AG04449 (cell line): ENCODE results near the gene PLPP3.

Experiments used
- CTCF ChIA-PET: fragments of 350-600 bp; formaldehyde crosslinking; extraction: SDS; loops from one replicate; lab custom pipeline; 2021; ENCODE audit warnings: antibody characterized with exemption; lab: Yijun Ruan, JAX
- POLR2A ChIA-PET: fragments of 400-600, 350-600 bp; formaldehyde crosslinking; extraction: SDS; loops from one replicate; lab custom pipeline; 2020; ENCODE audit warnings: antibody characterized with exemption, inconsistent platforms; lab: Yijun Ruan, JAX
- DNase-seq: peaks from one replicate; pipeline ENCODE4 v3.0.0-alpha.2; 2010; ENCODE audit warnings: low read depth, low spot score
- H3K4me3 ChIP-seq: 2 replicates; pipeline ENCODE4 v1.5.1; 2011; ENCODE audit warnings: low read depth, mild to moderate bottlenecking, control low read depth, low read length
- TF ChIP-seq, protein P1 (sequence below): IDR thresholded peaks from one replicate; pipeline ENCODE4 v1.5.1; 2011; ENCODE audit warnings: mild to moderate bottlenecking, moderate library complexity, low read length, control low read depth, inconsistent platforms; ENCODE audit not compliant: insufficient read depth; ENCODE audit errors: missing control alignments

PLPP3 gene

DNA sequence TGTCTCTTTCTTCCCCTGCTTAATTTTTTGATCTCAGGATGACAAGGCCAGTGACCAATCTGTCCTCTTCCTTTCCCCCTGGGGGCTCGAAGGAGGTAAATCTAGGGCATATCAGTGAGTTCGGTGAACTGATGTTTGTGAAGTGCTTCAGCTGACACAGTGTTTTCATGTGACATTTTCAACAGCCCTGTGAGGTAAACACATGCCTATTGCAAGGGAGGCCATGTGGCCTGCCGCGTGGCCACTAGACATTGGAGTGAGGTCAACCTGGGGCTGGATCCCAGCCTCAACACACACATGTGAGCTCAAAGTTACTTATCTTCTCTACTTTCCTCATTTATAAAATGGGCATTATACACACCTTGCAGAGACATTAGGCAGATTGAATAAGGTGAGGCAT lies 126.3 kb downstream of the PLPP3 start:
- ChIA-PET CTCF (no interaction called here), POLR2A (no interaction called here)
- TF ChIP-seq, protein P1, sequence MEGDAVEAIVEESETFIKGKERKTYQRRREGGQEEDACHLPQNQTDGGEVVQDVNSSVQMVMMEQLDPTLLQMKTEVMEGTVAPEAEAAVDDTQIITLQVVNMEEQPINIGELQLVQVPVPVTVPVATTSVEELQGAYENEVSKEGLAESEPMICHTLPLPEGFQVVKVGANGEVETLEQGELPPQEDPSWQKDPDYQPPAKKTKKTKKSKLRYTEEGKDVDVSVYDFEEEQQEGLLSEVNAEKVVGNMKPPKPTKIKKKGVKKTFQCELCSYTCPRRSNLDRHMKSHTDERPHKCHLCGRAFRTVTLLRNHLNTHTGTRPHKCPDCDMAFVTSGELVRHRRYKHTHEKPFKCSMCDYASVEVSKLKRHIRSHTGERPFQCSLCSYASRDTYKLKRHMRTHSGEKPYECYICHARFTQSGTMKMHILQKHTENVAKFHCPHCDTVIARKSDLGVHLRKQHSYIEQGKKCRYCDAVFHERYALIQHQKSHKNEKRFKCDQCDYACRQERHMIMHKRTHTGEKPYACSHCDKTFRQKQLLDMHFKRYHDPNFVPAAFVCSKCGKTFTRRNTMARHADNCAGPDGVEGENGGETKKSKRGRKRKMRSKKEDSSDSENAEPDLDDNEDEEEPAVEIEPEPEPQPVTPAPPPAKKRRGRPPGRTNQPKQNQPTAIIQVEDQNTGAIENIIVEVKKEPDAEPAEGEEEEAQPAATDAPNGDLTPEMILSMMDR = no peak
- H3K4me3 ChIP-seq = no peak overlapping the region
- DNase-seq = no peak

GRCh38 chr1:56452027-56453011 lies 127.0 kb downstream of the PLPP3 start:
- no peak for DNase-seq
- TF ChIP-seq, protein P1 = no peak
- no peak overlapping the region for H3K4me3 ChIP-seq
- ChIA-PET POLR2A (no interaction called here), CTCF (no interaction called here)

DNA sequence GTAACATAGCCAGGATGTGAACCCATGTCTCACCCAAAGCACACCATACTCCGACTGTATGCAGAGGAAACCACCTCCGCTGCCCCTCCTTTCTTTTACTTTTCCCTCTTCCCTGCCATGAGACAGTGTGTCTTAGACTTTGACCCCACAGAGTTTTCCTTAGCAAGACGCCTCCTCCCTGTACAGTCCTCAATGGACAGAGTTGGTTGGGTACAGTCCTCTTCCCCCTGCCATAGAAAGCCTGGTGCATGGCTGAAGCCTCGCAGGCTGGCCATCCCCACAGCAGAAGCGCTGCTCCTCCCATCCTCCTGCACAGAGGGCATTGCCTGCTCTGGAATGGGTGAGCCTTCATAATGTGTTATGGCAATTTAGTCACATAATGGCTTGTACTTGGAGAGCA lies 127.9 kb downstream of the PLPP3 start:
- DNase-seq = no peak
- CTCF ChIA-PET = no interaction called here
- TF ChIP-seq, protein P1 = no peak
- H3K4me3 ChIP-seq = no peak overlapping the region
- POLR2A ChIA-PET = no interaction called here

- POLR2A ChIA-PET = no interaction called here
- TF ChIP-seq, protein P1 = no peak
- CTCF ChIA-PET = no interaction called here
- DNase-seq = no peak
- H3K4me3 ChIP-seq = no peak overlapping the region
Measured at GRCh38 chr1:56450004-56450666, 129.2 kb downstream of the PLPP3 start.

DNA sequence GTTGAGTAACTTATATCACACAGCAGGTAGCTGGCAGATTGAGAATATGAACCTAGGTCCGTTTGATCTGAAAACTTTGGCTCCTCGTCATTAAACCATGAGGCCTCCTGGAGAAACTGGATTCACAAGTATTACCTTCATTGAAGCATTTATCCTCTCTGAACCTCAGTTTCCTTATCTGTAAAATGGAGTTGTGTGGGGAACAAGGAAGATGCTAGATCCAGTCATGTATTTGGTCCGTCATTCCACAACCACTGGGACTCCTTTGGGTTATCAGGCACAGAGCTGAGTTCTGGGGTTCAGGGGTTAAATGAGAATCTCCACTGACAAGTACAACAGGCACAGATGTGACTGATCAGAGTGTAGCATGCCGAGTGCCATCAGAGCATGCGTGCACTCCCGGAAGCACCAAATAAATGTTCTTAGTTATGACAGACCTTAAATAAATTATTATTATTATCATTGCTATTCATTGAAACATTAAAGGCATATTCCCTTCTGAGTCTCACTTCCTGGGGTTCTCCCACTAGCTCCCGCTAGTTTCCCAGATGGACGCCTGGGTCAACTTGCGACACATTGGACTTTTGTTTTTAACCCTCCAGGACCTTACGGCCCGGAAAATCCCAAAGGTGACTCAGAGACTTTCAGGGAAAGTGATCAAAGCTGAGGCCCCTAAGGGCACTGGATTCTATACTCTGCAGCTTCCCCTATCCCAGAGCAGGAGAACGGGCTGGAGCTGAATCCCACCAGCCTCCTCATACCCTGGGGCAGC lies 130.6 kb downstream of the PLPP3 start:
- DNase-seq = no peak
- ChIA-PET CTCF (interaction anchor here (0.8 to 1.1 kb wide), 2 partner anchors 14 to 1073 kb away, joined by 3 read pairs; no protein-coding TSS in a partner anchor), POLR2A (no interaction called here)
- H3K4me3 ChIP-seq = no peak overlapping the region
- TF ChIP-seq, protein P1 = no peak
